ENCODE measurements around the gene PSMB3.
A peak's percentile ranks its signal among the peaks of the same experiment; 100 is the strongest.

Gene PSMB3

GRCh38 chr17:38796451-38797157, 44.1 kb downstream of the PSMB3 start:
- no peak for DNase-seq (ENCODE audit: low read depth)

GRCh38 chr17:38797158-38797490, 44.6 kb downstream of the PSMB3 start:
- DNase-seq (ENCODE audit: low read depth) = no peak

GRCh38 chr17:38797828-38798227, 45.3 kb downstream of the PSMB3 start:
- DNase-seq (ENCODE audit: low read depth) = no peak

- peak; percentile 27 for DNase-seq (ENCODE audit: low read depth)
Measured at GRCh38 chr17:38798614-38799500, 46.3 kb downstream of the PSMB3 start.

GRCh38 chr17:38799501-38800236, 47.1 kb downstream of the PSMB3 start, which contains the start of gene PIP4K2B:
TSS of gene PIP4K2B (minus strand) at chr17:38799556. CDS start at chr17:38799424, 132 bp downstream.
- DNase-seq (ENCODE audit: low read depth) = peak; percentile 62

- DNase-seq (ENCODE audit: low read depth) = no peak
Measured at GRCh38 chr17:38800237-38800760, 47.8 kb downstream of the PSMB3 start.

GRCh38 chr17:38809828-38810227, 57.3 kb downstream of the PSMB3 start:
- DNase-seq (ENCODE audit: low read depth) = no peak
